Head of caudate nucleus (tissue), 42 donors: Measurements from ENCODE around the gene SPSB1.
"Not testable (repeated sequence)": the region's sequence is repeated elsewhere in the genome, so short reads cannot be mapped to it uniquely, and the experiment has no call there.

ENCODE experiments used
- DNase-seq, 42 donors: peaks; one replicate each; pipeline versions ENCODE4 v3.0.0 to v3.0.0-alpha.2; 2020 to 2021; ENCODE audit warnings: mixed read lengths in 7 of 42
- intact Hi-C: fragments of 100-400 bp; cut with DNase I; formaldehyde crosslinking; loops from one replicate; pipeline ENCODE4 v1.15.0; 2022

Gene SPSB1

DNA sequence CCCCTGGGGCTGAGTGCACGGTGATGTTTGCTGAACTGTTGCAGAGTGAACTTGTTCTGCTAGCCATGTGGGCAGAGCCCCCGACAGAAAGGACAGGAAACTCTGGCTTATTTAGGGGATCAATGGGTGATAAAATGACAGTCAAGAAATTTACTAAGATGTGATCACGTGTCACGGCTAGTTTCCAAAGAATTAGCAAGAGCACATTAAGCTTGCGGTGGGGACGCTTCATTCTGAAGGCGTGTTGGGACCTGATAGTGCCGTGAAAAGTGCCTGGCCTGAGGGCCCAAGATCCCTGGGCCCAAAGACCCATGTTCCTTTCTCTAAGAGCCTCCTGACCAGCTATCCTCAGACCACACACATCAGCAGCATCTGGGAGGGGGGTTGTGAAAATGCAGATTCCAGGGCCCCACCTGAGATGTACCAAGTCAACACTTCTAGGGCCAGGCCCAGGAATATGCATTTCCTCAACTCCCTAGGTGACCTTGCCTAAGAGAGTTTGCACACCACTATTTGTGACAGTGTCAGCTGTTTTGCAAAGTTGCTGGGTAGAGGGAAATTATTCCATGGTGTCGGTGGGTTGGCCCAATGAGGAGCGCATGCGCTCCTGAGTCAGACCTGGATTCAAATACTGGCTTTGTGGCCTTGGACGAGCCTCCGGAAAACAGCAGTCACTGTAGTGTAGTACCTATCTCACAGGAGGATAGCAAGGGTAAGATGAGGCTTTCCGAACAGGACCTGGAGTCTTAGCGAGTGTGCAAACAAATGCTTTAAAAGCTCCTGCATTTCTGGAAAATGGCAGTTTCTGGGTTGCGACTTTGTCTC, 77.5 kb downstream of the SPSB1 start:
- DNase-seq, result no peak
- intact Hi-C loops, result no loop called here

DNA sequence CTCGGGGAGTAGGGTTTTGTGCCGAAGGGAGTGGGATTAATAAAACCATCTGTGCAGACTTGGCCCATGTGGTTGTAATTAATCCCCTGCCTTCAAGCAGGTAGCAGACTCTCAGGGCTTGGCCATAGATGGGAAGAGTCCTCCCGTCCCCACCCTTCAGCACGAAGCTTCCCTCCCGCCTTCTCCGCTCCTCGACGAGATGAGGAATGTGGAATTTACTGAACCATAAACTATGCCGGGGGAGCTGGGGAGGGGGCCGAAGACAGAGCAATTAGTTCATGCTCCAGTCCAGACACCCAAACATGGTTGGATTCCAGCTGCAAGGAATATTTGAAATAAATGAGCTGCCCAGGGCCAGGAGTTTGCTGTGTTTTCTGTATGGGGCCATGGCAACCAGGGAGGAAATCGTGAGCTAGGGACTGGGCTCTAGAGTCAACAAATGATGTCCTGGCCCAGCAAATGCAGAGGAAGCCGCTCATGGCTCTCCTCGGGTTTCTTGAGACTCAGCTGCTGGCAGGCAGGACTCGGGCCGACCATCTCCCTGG, 78.8 kb downstream of the SPSB1 start:
- DNase-seq, result peak in 1 of 42 donors; percentile 27
- intact Hi-C loops, result no loop called here

DNA sequence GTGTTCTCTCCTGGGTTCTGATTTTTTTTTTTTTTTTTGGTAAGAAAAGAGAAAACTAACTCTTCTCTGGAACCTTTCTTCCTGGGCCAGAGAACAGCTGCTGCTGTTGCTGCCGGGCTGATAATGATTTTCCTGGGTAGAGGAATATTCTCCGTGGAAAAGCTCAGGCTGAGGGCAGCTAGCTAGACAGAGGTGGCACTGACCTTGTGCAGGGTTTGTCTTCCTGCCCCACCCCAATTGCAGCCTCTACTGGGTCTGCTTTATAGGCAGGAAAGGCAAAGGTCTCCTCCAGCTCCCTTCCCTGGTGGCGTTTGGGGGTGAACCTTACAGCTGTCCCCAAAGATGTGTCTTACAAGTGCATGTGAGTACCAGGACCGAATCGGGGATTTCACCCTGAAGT, 79.3 kb downstream of the SPSB1 start:
- intact Hi-C loops, result no loop called here
- DNase-seq, result no peak

DNA sequence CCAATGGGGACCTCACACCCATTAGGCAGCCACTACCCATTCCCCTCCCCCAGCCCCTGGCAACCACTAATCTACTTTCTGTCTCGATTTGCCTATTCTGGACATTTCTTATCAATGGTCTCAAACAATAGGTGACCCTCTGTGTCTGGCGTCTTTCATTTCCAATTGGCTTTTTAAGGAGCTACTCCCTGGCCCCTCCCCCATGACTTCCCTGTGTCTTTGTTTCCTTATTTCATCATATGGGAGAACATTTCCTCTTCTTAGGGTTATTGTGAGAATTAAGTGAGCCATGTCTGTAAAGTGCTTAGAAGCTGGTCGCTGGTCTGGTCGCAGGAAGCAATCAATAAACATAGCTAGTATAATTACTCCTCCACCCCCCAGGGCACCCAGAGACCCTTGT, 80.9 kb downstream of the SPSB1 start:
- DNase-seq, result no peak
- intact Hi-C loops, result no loop called here

DNA sequence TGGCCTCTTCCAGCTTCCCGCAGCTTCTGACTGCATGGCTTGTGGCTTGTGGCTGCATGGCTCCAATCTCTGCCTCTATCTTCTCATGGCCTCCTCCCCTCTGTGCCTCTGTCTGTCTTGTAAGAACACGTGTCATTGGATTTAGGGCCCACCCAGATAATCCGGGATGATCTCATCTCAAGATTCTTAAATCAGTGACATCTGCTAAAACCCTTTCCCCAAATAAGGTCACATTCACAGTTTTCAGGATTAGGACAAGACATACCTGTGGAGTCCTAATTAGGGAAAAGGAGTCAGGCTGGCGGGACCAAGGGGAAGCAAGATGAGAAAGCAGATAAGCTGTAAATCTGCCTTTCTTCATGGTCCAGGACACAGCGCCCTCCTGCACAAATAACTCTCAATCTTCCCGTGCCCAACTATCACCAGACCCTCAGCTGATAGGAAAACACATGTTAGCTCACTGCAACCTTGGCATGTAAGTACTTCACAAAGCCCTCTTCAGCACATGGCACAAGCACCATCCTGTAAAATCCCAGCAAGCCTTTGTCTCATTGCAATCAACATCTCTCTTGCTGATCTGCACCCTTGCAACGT, 82.2 kb downstream of the SPSB1 start:
- DNase-seq, result no peak
- intact Hi-C loops, result no loop called here

DNA sequence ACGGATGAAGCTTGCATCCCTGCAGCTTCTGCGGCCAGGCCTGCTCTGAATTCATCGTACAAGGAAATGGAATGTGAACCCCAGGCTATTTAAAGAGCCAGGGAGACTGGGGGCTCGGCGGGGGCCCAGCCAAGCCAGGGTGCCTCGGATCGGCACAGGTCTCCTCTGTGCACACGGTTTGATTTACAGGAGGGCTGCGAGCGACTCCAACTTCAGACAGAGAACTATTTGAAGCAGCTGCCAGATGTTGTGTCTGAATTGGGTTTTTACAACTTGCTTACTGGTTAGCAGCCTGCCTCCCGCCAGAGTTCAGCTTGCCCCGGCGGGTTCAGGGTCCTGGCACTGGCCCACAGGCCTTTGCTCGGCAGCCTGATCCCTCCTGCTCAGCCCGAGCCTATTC, 83.2 kb downstream of the SPSB1 start:
- intact Hi-C loops, result no loop called here
- peak in 2 of 42 donors; percentile 45 to 70 for DNase-seq

DNA sequence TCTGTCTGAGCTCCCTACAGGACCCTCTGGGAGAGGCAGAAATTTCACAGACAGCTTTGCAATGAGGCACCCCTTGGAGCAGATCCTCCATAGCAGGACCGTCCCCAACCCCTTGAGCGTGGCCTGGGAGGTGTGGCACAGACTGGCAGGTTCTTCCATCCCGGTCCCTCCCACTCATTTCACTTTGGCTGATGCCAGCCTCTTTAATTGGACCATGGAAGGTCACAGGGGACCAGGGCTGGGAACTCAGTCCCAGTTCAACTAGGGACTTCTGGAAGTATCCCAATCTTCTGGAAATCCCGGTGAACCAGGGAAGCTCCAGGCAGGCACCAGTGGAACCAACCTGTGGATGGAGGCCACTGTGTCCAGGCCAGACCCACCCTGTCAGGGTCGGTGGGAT, 83.7 kb downstream of the SPSB1 start:
- DNase-seq, result no peak
- intact Hi-C loops, result no loop called here

DNA sequence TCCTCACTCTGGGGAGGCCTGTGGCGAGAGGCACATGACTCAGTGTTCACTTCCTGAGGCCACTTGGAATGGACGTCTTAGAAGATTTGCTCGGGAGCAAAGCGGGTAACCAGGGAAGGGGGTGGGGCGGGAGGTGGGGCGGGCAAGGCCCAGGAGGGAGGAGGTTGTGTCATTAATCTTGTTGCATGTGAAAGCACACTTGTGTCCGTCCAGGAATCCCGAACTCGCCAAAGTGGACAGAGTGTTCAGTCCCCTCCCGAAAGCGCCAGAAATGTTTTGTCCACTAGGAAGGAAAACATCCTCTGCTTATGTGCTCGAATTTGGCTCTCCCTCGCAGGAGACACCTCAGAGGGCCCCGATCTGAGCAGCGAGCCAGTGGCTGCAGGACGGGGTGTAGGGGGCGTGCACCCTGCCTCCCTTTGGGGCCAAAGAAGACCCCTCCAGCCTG, 84.2 kb downstream of the SPSB1 start:
- intact Hi-C loops, result no loop called here
- DNase-seq, result no peak

DNA sequence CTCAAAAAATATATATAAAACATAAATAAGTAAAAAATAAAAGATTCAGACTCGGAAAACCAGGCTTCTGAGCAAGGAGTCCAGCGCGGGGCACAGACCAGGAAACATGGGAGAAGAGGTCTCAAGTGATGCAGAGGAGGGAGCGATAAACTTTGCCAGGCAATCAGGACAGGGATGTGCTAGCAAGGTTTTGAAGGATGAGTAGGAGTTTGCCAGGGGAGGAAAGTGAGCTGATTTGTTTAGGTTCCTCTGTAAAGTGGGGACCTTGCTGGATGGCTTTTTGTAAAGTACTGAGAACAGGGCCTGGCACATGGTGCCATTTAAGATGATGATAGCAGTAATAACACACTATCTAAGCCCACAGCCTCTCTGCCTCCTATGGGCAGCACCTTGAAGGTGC, 86.1 kb downstream of the SPSB1 start:
- intact Hi-C loops, result no loop called here
- DNase-seq, result no peak

DNA sequence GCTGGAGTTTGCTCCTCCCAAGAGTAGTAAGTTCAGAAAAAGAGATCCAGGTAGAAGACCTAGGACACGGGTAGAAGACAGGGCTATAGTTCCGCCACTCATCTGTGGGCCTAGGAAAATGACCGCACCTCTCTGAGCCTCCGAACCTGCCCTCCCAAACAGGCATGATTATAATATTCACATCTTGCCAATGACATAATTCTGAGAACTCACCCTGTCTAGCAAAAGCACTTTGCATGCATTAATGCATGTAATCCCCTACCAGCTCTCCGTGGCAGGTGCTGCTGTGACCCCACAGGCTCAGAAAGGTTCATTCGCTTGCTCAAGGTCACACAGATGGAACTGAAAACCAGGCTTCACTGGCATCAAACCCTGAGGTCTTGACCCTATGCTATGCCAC, 88.0 kb downstream of the SPSB1 start:
- no peak for DNase-seq
- intact Hi-C loops, result no loop called here

DNA sequence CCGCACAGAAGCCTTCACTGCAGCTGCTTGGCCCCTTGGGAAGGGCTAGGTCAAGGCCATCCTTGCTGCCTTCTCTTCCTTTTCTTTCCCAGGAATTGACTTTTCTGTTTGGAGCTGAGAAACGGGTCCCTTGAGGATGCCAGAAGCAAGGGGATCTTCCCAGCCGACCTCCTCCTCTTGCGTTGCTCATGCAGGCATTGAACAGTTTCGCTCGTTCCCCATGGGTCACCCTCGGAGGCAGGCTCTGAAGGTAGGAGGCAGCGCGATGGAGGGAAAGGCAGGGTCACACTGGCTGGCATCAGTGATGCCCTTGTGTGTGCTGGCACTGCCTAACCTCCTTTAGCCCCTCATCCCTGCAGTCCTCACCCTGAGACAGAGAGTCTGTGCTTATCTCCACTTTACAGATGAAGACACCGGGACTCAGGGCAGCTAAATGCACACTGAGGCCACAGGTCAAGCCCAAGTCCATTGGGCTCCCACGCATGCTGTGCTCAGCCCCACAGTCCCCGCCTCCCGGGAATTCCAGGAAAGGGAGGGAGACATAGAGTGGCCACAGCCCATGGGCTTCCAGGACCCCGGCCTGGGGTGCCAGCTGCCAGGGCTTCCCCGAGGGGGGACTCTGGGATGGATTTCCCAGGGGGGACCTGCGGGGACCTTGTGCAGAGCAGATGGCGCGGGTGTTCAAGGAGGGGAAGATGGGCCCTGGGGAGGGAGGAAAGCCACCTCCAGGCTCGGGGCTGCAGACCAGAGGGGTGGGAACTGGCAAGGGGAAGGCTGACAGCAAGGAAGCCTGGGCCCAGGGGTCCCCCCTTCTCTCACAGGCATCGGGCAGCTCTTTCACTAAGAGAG, 90.2 kb downstream of the SPSB1 start:
- intact Hi-C loops, result no loop called here
- no peak for DNase-seq

DNA sequence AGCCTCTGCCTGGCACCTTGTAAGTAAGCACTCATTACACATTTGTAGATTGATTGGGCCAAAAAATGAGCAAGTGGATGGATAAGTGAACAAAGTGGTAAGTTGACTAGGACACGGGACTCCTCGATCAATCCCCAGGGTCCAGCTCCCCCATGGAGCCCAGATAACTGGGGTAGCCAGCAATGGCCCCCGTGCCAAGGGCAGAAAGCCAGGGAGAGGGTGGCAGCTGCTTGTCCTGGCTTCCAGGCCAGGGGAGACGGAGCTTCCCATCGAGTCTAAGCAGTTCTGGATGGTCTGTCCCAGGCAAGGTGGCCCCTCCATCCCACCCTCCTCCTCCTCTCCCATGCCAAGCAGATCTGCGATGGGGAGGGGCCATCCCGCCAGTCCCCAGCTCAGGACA, 91.4 kb downstream of the SPSB1 start:
- intact Hi-C loops, result no loop called here
- DNase-seq, result peak in 13 of 42 donors; percentile 29 to 75 (median 49)

DNA sequence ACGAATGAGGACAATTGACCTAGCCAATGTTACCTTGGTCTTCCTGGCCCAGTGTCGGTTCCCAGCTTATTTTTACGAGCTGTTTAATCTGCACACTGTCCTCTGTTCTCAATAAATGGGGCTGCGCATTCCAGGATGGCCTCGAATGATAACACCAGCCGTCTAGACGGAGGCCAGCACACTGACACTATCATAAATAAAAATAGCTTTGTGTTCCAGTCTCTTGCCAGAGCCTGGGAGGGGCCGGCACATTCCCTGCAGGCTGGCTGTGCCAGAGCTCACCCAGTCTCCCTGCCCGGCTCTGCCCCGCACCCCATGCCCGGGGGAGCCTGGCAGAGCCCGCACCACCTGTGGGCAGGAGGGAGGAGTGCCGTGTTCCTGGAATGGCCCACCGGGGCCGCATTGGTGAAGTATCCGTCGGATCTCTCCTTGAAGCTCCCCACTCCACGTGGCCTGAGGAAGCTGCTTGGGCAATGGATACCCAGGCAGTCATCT, 92.1 kb downstream of the SPSB1 start:
- intact Hi-C loops, result no loop called here
- peak; percentile 39 to 88 (median 74) for DNase-seq

DNA sequence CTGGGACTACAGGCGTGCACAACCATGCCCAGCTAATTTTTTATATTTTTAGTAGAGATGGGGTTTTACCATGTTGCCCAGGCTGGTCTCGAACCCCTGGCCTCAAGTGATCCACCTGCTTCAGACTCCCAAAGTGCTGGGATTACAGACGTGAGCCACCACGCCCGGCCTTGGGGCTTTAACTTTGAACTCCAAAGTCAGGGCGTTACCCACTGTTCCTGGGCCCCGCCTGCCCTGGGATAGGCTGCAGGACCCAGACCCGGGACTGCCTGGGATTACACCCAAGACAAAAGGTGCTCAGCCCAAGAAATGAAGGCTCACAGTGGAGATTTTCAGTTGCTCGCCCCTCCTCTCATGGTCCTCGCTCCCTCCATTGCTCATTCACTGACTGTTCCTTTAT, 92.7 kb downstream of the SPSB1 start:
- intact Hi-C loops, result not testable (repeated sequence)

DNA sequence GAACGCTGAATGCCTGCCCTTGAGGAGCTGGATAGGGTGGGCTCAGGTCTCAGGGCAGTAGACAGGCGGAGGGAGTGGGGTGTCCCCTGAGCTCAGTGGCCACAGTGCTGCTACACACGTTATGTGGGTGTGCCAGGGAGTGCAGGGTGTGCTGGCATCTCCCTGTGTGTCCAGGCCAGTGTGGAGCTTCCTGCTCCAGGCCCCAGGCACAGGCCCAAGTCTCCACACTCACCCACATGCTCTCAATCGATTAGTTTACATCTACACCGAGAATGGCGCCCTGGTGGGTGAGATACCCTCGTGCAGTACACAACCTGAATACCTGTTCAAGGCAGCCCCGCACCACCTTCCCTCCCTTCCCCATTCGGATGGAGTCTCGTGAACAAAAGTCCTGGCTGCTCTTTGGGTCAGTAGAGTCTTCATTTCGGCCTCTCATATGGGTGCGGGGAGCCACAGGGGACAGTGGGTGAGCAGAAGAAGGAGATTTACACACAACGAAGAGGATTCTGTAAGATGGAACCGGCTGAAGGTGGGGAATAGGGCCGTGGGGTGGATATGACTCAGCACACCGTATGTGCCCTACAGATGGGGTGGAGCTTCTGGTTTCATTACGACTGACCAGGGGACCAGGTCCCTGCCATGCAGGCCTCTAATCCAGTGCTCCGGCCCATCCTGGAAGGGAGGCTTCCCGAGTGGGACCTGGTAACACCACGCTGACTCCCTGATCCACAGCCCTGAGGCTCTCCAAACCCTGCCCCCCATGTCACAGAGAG, 93.3 kb downstream of the SPSB1 start:
- peak in 1 of 42 donors; percentile 51 for DNase-seq
- intact Hi-C loops, result no loop called here

More for the DNA sequence above, 92.7 kb downstream of the SPSB1 start:
- not testable (repeated sequence) for DNase-seq

DNA sequence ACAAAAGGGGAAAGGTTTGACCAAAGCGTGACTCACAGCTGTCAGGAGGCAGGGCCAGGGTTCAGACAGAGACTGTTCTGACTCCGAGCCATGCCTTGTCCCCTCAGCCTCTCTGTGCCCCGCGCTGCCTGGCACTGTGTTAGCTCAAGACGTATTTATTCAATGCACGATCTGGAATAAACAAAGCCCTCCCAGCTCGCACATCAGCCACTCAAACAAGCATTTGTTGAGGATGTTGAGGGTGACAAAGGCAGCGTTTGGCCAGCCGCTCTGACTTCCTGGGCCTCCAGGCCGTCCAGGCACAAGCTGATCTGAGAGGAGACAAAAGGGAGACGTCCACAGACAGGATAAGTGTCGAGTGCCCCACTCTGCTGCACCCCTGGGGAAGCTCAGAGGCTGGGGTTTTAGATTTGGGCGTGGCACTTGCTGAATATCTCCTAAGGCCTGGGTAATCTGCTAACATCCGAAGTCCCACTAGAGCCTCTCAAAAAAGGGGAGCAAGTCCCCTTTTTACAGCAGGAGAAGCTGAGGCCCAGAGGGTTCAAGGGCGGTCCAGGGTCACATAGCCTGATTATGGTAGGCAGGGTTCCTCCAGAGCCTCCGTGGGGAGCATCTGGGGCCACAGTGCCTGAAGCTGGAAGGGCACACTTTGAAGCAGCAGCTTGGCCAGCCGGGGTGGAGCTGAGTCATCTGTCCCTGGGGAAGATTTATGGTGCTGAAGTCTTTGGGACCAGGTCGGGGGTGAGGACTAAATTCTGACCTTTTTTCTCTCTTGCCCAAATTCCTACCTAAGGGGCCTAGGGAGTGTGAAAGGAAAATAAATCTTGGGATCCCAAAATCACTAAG, 95.9 kb downstream of the SPSB1 start:
- intact Hi-C loops, result no loop called here
- peak; percentile 76 to 97 (median 91) for DNase-seq

DNA sequence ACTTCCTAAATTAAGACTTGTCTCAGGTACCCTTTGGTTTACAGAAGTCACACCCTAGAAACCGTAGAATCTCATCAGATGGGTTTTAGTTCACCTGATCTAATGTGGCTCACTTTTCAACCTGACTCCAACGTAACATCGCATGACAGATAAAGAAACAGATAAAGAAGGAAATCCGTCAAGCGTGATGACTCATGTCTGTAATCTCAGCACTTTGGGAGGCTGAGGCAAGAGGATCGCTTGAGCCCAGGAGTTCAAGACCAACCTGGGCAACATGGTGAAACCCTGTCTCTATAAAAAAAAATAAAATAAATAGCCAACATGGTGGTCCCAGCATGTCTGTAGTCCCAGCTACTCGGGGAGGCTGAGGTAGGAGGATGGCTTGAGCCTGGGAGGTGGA, 97.3 kb downstream of the SPSB1 start:
- intact Hi-C loops, result no loop called here

DNA sequence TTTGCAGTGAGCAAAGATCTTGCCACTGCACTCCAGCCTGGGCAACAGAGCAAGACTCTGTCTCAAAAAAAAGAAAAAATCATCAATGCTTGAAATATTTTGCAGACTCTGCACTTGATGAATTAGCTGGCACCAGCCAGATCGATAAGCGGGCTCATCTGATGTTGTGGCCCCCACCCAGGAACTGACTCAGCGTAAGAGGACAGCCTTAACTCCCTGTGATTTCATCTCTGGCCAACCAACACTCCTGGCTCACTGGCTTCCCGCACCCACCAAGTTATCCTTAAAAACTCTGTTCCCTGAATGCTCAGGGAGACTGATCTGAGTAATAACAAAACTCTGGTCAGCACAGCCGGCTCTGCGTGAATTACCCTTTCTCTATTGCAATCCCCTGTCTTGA, 98.9 kb downstream of the SPSB1 start:
- intact Hi-C loops, result no loop called here
- DNase-seq, result no peak

More for the DNA sequence above, 97.3 kb downstream of the SPSB1 start:
- DNase-seq, result no peak
